ENCODE results near the gene CERS3.

DNA sequence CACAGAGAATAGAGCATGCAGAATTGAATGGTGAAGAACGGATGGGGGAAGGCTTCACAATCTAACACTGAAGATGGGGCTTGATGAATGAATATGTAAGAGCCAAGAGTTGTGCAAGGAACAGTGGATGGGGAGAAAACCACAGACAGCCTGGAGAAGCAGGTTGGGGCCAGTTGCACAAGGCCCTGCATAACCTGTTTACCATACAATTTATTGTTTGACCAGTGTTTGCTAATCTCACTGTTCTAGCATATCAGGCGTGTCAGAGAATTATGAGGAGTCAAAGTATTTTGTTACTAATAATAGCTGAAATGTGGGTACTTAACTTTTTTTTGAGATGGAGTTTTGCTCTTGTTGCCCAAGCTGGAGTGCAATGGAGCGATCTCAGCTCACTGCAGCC lies 36.8 kb upstream of the CERS3 start:
- TF ChIP-seq, protein P1, sequence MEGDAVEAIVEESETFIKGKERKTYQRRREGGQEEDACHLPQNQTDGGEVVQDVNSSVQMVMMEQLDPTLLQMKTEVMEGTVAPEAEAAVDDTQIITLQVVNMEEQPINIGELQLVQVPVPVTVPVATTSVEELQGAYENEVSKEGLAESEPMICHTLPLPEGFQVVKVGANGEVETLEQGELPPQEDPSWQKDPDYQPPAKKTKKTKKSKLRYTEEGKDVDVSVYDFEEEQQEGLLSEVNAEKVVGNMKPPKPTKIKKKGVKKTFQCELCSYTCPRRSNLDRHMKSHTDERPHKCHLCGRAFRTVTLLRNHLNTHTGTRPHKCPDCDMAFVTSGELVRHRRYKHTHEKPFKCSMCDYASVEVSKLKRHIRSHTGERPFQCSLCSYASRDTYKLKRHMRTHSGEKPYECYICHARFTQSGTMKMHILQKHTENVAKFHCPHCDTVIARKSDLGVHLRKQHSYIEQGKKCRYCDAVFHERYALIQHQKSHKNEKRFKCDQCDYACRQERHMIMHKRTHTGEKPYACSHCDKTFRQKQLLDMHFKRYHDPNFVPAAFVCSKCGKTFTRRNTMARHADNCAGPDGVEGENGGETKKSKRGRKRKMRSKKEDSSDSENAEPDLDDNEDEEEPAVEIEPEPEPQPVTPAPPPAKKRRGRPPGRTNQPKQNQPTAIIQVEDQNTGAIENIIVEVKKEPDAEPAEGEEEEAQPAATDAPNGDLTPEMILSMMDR (optimal IDR thresholded peaks at IDR 0.05 in 1 of 3, IDR thresholded peaks at IDR 0.05 in 1 of 3, conservative IDR thresholded peaks at IDR 0.05 in 1 of 3; ENCODE audit: extremely low read depth in 1 of 3, insufficient read depth in 2 of 3, low read length in 3 of 3): no peak
- TF ChIP-seq EZH2 (IDR thresholded peaks at IDR 0.05; ENCODE audit: low read length): no peak
